NCI-H524 treated with DMSO at 0.1 percent for 48 hours (cell line): ENCODE data around the gene PTPRN2.

ENCODE experiments used
- DNase-seq: peaks from one replicate; lab custom pipeline; 2025; lab: John Stamatoyannopoulos, UW

PTPRN2 gene

GRCh38 chr7:157548691-157549303, 1038.8 kb downstream of the PTPRN2 start:
- DNase-seq, result peak; percentile 48

GRCh38 chr7:157547611-157548010, 1040.0 kb downstream of the PTPRN2 start:
- DNase-seq, result no peak

- no peak for DNase-seq
These were observed 1040.5 kb downstream of the PTPRN2 start for GRCh38 chr7:157547102-157547501.

- no peak for DNase-seq
These were observed 1042.0 kb downstream of the PTPRN2 start for GRCh38 chr7:157545681-157546060.

GRCh38 chr7:157544980-157545680, 1042.5 kb downstream of the PTPRN2 start:
- no peak for DNase-seq

GRCh38 chr7:157544226-157544625, 1043.4 kb downstream of the PTPRN2 start:
- no peak for DNase-seq

- no peak for DNase-seq
These were observed 1043.8 kb downstream of the PTPRN2 start for GRCh38 chr7:157543791-157544190.

- no peak for DNase-seq
These were observed 1044.3 kb downstream of the PTPRN2 start for GRCh38 chr7:157543276-157543675.

GRCh38 chr7:157542068-157543021, 1045.3 kb downstream of the PTPRN2 start:
- no peak for DNase-seq

GRCh38 chr7:157541295-157542067, 1046.1 kb downstream of the PTPRN2 start:
- no peak for DNase-seq

GRCh38 chr7:157540606-157541294, 1046.9 kb downstream of the PTPRN2 start:
- no peak for DNase-seq

GRCh38 chr7:157540020-157540419, 1047.6 kb downstream of the PTPRN2 start:
- no peak for DNase-seq

GRCh38 chr7:157539521-157539920, 1048.1 kb downstream of the PTPRN2 start:
- no peak for DNase-seq

GRCh38 chr7:157538735-157539134, 1048.9 kb downstream of the PTPRN2 start:
- DNase-seq, result no peak

- DNase-seq, result no peak
These were observed 1049.3 kb downstream of the PTPRN2 start for GRCh38 chr7:157538321-157538720.

- DNase-seq, result no peak
These were observed 1050.6 kb downstream of the PTPRN2 start for GRCh38 chr7:157537056-157537455.

GRCh38 chr7:157532068-157532467, 1055.6 kb downstream of the PTPRN2 start:
- DNase-seq, result no peak

GRCh38 chr7:157529768-157530560, 1057.7 kb downstream of the PTPRN2 start:
- no peak for DNase-seq

- DNase-seq, result no peak
These were observed 1058.8 kb downstream of the PTPRN2 start for GRCh38 chr7:157528785-157529341.

- no peak for DNase-seq
These were observed 1059.9 kb downstream of the PTPRN2 start for GRCh38 chr7:157527686-157528085.
